GM19238 (cell line): ENCODE measurements around the gene ERP29.
"Not testable (repeated sequence)": the region's sequence is repeated elsewhere in the genome, so short reads cannot be mapped to it uniquely, and the experiment has no call there.

Experiments used
- DNase-seq: peaks from one replicate; pipeline ENCODE4 v3.0.0; 2011; ENCODE audit warnings: low spot score; ENCODE audit not compliant: insufficient read length

The ERP29 gene

GRCh38 chr12:112035219-112035785 is 22.1 kb downstream of the ERP29 start:
- no peak for DNase-seq

- not testable (repeated sequence) for DNase-seq
Measured at GRCh38 chr12:112036614-112037013, 23.4 kb downstream of the ERP29 start.

- no peak for DNase-seq
Measured at GRCh38 chr12:112046003-112046402, 32.8 kb downstream of the ERP29 start.

GRCh38 chr12:112049351-112049750 is 36.1 kb downstream of the ERP29 start:
- DNase-seq = no peak

- no peak for DNase-seq
Measured at GRCh38 chr12:112061137-112061536, 47.9 kb downstream of the ERP29 start.

- no peak for DNase-seq
Measured at GRCh38 chr12:112063273-112063672, 50.0 kb downstream of the ERP29 start.

GRCh38 chr12:112066566-112066965 is 53.3 kb downstream of the ERP29 start:
- no peak for DNase-seq
